HepG2 (cell line): Measurements from ENCODE around the gene TNP2. TPM values are rescaled to one million over a fixed set of nuclear protein-coding genes. Genes with fewer than 3 reads are reported as not detected.

ENCODE experiments used
- DNMT3B ChIP-seq: conservative IDR thresholded peaks from 2 replicates; pipeline ENCODE4 v1.6.1; 2016; ENCODE audit warnings: missing biosample characterization, control low read depth
- ELF4 ChIP-seq: sonication (generic); formaldehyde crosslinking; IDR thresholded peaks from 2 replicates; pipeline ENCODE4 v1.5.0; 2020; ENCODE audit warnings: missing genetic modification reagents, mild to moderate bottlenecking, moderate library complexity, borderline replicate concordance
- GABPA ChIP-seq, 2 experiments: IDR thresholded peaks; 2 replicates each; pipeline ENCODE4 v1.6.1; 2011 to 2016; ENCODE audit warnings: low read depth in 2 of 2, low read length in 1 of 2, missing biosample characterization in 1 of 2, missing genetic modification characterization in 1 of 2
- GATAD2A ChIP-seq: IDR thresholded peaks from 2 replicates; pipeline ENCODE4 v1.6.1; 2016
- NCOA2 ChIP-seq: sonication (generic); formaldehyde crosslinking; IDR thresholded peaks from 2 replicates; pipeline ENCODE4 v1.8.0; 2022; ENCODE audit warnings: inconsistent platforms
- RFX1 ChIP-seq: fragments of 450-650 bp; IDR thresholded peaks from 2 replicates; pipeline ENCODE4 v1.6.1; 2017
- ZNF333 ChIP-seq: sonication (generic); formaldehyde crosslinking; IDR thresholded peaks from 2 replicates; pipeline ENCODE4 v1.4.0; 2020; ENCODE audit warnings: mild to moderate bottlenecking, missing genetic modification reagents, borderline replicate concordance
- ZNF510 ChIP-seq: sonication (generic); formaldehyde crosslinking; IDR thresholded peaks from 2 replicates; pipeline ENCODE4 v1.4.0; 2020; ENCODE audit warnings: low read depth, mild to moderate bottlenecking, missing genetic modification reagents
- ZNF75D ChIP-seq: sonication (generic); formaldehyde crosslinking; IDR thresholded peaks from 2 replicates; pipeline ENCODE4 v1.8.1; 2023; ENCODE audit warnings: missing genetic modification reagents, mild to moderate bottlenecking, borderline replicate concordance
- polyA plus RNA-seq, 8 experiments: library from polyadenylated mRNA; depleted of rRNA in 3 of 8; stranded (reverse) in 7 of 8; unstranded in 1 of 8; fragments of >200 nt; fragmentation: Illumina TruSeq in 4 of 8; extraction: Trizol in 4 of 8; gene quantifications; 2 replicates each; pipeline versions ENCODE4 v1.2.1 to v1.2.3, GENCODE V29; 2011 to 2016; ENCODE audit warnings: low read depth in 4 of 8, missing spikeins in 1 of 8, mixed read lengths in 1 of 8; ENCODE audit not compliant: insufficient read depth in 1 of 8
- total RNA-seq, 5 experiments: library from RNA; depleted of rRNA; stranded (reverse); fragments of >200 nt; fragmentation: Illumina TruSeq; extraction: Trizol; gene quantifications; 2 replicates each; pipeline ENCODE4 v1.2.3, GENCODE V29; 2016; ENCODE audit warnings: low read depth in 1 of 5
- TF ChIP-seq, protein P1 (sequence below): sonication (generic); formaldehyde crosslinking; IDR thresholded peaks from 2 replicates; pipeline ENCODE4 v1.4.0; 2020; ENCODE audit warnings: missing genetic modification reagents, borderline replicate concordance
- TF ChIP-seq, protein P2 (sequence below): IDR thresholded peaks from 2 replicates; pipeline ENCODE4 v1.6.1; 2016; ENCODE audit warnings: control low read depth
- TF ChIP-seq, protein P3 (sequence below): sonication (generic); formaldehyde crosslinking; IDR thresholded peaks from 2 replicates; pipeline ENCODE4 v1.5.1; 2020; ENCODE audit warnings: missing genetic modification reagents, mild to moderate bottlenecking, borderline replicate concordance
- TF ChIP-seq, protein P4 (sequence below): sonication (generic); formaldehyde crosslinking; conservative IDR thresholded peaks from 2 replicates; pipeline ENCODE4 v1.4.0; 2020; ENCODE audit warnings: missing genetic modification reagents

The TNP2 gene
- total and polyA plus RNA-seq, 2 of the 13 experiments (the other 11 are each of a cell fraction or from before 2014, with no cell fraction given) = not detected

DNA sequence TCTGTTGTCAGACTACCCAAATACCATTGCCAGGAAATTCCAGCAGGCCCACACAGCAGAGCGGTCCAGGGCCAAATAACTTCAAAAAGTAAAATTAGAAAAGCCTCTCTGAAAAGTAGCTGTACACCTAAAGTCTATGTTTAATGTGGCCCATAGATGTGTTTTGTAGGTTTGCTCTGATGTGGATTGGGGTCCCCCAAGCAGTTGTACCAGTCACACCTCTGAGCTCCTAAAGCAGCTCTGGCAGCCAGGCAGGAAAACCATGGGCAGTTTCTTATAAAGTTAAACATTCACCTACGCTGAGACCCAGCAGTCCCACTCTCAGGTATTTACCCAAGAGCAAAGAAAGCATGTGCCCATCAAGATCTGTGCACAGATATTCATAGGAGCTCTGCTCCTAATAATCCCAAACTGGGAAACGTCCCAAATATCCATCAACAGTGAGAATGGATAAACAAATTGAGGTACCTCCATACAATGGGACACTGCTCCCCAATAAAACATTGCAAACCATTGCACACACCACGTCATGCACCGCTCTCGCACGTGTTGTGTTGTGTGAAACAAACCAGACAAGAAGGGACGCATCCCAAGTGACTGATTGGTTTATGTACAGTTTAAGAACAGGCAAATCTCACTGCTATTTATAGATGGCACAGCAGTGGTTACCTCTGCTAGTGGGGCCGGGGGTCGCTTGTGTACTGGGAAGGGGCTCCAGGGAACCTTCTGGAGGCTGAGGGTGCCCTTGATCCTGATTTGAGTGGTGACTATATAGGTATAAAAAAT is 27.8 kb upstream of the TNP2 start (continued):
- TF ChIP-seq, protein P1, sequence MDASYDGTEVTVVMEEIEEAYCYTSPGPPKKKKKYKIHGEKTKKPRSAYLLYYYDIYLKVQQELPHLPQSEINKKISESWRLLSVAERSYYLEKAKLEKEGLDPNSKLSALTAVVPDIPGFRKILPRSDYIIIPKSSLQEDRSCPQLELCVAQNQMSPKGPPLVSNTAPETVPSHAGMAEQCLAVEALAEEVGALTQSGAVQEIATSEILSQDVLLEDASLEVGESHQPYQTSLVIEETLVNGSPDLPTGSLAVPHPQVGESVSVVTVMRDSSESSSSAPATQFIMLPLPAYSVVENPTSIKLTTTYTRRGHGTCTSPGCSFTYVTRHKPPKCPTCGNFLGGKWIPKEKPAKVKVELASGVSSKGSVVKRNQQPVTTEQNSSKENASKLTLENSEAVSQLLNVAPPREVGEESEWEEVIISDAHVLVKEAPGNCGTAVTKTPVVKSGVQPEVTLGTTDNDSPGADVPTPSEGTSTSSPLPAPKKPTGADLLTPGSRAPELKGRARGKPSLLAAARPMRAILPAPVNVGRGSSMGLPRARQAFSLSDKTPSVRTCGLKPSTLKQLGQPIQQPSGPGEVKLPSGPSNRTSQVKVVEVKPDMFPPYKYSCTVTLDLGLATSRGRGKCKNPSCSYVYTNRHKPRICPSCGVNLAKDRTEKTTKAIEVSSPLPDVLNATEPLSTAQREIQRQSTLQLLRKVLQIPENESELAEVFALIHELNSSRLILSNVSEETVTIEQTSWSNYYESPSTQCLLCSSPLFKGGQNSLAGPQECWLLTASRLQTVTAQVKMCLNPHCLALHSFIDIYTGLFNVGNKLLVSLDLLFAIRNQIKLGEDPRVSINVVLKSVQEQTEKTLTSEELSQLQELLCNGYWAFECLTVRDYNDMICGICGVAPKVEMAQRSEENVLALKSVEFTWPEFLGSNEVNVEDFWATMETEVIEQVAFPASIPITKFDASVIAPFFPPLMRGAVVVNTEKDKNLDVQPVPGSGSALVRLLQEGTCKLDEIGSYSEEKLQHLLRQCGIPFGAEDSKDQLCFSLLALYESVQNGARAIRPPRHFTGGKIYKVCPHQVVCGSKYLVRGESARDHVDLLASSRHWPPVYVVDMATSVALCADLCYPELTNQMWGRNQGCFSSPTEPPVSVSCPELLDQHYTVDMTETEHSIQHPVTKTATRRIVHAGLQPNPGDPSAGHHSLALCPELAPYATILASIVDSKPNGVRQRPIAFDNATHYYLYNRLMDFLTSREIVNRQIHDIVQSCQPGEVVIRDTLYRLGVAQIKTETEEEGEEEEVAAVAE (CRISPR knock-in tag) = 0 out of 2 replicates have a peak, but pooled peaks have one; percentile 17
- TF ChIP-seq, protein P2, sequence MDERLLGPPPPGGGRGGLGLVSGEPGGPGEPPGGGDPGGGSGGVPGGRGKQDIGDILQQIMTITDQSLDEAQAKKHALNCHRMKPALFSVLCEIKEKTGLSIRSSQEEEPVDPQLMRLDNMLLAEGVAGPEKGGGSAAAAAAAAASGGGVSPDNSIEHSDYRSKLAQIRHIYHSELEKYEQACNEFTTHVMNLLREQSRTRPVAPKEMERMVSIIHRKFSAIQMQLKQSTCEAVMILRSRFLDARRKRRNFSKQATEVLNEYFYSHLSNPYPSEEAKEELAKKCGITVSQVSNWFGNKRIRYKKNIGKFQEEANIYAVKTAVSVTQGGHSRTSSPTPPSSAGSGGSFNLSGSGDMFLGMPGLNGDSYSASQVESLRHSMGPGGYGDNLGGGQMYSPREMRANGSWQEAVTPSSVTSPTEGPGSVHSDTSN = peak; percentile 83
- TF ChIP-seq, protein P3, sequence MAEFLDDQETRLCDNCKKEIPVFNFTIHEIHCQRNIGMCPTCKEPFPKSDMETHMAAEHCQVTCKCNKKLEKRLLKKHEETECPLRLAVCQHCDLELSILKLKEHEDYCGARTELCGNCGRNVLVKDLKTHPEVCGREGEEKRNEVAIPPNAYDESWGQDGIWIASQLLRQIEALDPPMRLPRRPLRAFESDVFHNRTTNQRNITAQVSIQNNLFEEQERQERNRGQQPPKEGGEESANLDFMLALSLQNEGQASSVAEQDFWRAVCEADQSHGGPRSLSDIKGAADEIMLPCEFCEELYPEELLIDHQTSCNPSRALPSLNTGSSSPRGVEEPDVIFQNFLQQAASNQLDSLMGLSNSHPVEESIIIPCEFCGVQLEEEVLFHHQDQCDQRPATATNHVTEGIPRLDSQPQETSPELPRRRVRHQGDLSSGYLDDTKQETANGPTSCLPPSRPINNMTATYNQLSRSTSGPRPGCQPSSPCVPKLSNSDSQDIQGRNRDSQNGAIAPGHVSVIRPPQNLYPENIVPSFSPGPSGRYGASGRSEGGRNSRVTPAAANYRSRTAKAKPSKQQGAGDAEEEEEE (CRISPR knock-in tag) = no peak
- TF ChIP-seq, protein P4, sequence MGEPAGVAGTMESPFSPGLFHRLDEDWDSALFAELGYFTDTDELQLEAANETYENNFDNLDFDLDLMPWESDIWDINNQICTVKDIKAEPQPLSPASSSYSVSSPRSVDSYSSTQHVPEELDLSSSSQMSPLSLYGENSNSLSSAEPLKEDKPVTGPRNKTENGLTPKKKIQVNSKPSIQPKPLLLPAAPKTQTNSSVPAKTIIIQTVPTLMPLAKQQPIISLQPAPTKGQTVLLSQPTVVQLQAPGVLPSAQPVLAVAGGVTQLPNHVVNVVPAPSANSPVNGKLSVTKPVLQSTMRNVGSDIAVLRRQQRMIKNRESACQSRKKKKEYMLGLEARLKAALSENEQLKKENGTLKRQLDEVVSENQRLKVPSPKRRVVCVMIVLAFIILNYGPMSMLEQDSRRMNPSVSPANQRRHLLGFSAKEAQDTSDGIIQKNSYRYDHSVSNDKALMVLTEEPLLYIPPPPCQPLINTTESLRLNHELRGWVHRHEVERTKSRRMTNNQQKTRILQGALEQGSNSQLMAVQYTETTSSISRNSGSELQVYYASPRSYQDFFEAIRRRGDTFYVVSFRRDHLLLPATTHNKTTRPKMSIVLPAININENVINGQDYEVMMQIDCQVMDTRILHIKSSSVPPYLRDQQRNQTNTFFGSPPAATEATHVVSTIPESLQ (CRISPR knock-in tag) = peak; percentile 13; the same call in 1 of the 2 replicates
- TF ChIP-seq GABPA (IDR thresholded peaks at IDR 0.05; ENCODE audit: low read depth, low read length) = no peak
- peak; percentile 28; the same call in 1 of the 2 replicates for TF ChIP-seq GABPA (CRISPR knock-in tag; IDR thresholded peaks at IDR 0.05; ENCODE audit: low read depth)
- peak; percentile 60; the same call in 1 of the 2 replicates for TF ChIP-seq NCOA2
- TF ChIP-seq ELF4 (CRISPR knock-in tag) = no peak
- no peak for TF ChIP-seq ZNF333 (CRISPR knock-in tag)
- no peak for TF ChIP-seq RFX1
- peak; percentile 68; the same call in 1 of the 2 replicates for TF ChIP-seq ZNF75D (CRISPR knock-in tag)
- peak; percentile 91 for TF ChIP-seq ZNF510 (CRISPR knock-in tag)
- TF ChIP-seq DNMT3B = no peak
- peak; percentile 92 for TF ChIP-seq GATAD2A
